GM12864 (cell line): ENCODE data around the gene EDN1.

Experiments used
- DNase-seq: peaks from one replicate; pipeline ENCODE4 v3.0.0-alpha.2; 2011; ENCODE audit warnings: low read depth
- H3K4me3 ChIP-seq: 2 replicates; pipeline ENCODE4 v1.5.1; 2011; ENCODE audit warnings: mild to moderate bottlenecking, low read depth, low read length, control low read depth
- TF ChIP-seq, protein P1 (sequence below): IDR thresholded peaks from 2 replicates; pipeline ENCODE4 v1.5.1; 2011; ENCODE audit warnings: low read depth, mild to moderate bottlenecking, moderate library complexity, low read length, control low read depth, inconsistent platforms; ENCODE audit errors: missing control alignments

Gene EDN1

DNA sequence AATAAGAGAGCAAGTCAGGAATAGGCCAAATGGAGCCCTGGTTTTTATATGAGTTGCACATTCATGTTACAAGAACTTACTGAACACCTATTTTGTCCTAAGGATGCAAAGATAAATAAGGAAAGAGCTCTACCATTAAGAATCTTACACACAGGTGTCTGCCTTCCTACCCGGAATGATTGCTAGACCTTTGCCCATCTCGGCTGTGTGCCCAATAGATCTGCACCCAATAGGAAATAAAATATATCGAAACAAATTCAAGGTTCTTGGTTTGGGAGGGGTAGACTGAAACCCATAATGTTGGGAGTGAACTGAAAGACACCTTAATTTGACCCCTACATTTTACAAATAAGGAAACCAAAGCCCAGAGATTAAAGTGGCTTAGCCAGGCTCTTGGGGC, 48.9 kb downstream of the EDN1 start:
- H3K4me3 ChIP-seq, result no peak overlapping the region
- TF ChIP-seq, protein P1, sequence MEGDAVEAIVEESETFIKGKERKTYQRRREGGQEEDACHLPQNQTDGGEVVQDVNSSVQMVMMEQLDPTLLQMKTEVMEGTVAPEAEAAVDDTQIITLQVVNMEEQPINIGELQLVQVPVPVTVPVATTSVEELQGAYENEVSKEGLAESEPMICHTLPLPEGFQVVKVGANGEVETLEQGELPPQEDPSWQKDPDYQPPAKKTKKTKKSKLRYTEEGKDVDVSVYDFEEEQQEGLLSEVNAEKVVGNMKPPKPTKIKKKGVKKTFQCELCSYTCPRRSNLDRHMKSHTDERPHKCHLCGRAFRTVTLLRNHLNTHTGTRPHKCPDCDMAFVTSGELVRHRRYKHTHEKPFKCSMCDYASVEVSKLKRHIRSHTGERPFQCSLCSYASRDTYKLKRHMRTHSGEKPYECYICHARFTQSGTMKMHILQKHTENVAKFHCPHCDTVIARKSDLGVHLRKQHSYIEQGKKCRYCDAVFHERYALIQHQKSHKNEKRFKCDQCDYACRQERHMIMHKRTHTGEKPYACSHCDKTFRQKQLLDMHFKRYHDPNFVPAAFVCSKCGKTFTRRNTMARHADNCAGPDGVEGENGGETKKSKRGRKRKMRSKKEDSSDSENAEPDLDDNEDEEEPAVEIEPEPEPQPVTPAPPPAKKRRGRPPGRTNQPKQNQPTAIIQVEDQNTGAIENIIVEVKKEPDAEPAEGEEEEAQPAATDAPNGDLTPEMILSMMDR, result no peak
- DNase-seq, result no peak

- H3K4me3 ChIP-seq, result no peak overlapping the region
- TF ChIP-seq, protein P1, result no peak
- DNase-seq, result no peak
Observed at GRCh38 chr6:12339808-12340487, 49.8 kb downstream of the EDN1 start.

GRCh38 chr6:12340488-12340818, 50.3 kb downstream of the EDN1 start:
- no peak overlapping the region for H3K4me3 ChIP-seq
- TF ChIP-seq, protein P1, result no peak
- DNase-seq, result no peak

DNA sequence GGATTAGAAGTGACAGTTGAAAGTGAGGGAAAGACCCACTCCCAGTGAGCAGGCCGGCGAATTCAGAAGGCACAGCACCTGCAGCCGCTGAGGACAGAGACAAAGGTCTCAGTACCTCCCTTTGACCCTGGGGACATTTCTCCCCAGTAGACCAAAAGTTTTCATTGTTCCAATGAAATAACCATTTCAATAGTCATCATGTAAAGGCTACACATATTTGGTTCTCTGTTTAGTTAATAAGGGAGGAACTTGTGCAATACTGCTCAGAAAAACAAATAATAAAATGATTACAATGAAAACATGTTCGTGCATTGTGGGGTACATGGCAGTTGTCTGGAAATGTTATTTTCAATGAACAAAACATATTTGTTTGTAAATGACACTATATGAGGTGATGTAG, 52.5 kb downstream of the EDN1 start:
- H3K4me3 ChIP-seq, result no peak overlapping the region
- DNase-seq, result no peak
- TF ChIP-seq, protein P1, result no peak

DNA sequence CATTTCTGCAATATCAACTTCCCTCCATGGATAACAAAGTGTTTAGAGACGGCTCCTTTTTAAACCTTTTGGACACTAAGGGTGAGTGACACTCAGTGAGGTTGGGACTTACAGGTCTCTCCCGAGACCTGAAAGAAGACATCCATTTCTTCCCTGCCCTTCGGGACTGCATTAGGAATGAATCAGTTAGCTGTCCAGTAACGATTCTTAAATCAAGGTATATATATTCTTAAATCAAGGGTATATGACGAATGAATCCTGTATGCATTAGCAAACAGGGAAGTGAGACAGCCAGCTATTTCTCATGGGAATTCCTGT, 52.9 kb downstream of the EDN1 start:
- no peak for DNase-seq
- no peak overlapping the region for H3K4me3 ChIP-seq
- TF ChIP-seq, protein P1, result no peak

DNA sequence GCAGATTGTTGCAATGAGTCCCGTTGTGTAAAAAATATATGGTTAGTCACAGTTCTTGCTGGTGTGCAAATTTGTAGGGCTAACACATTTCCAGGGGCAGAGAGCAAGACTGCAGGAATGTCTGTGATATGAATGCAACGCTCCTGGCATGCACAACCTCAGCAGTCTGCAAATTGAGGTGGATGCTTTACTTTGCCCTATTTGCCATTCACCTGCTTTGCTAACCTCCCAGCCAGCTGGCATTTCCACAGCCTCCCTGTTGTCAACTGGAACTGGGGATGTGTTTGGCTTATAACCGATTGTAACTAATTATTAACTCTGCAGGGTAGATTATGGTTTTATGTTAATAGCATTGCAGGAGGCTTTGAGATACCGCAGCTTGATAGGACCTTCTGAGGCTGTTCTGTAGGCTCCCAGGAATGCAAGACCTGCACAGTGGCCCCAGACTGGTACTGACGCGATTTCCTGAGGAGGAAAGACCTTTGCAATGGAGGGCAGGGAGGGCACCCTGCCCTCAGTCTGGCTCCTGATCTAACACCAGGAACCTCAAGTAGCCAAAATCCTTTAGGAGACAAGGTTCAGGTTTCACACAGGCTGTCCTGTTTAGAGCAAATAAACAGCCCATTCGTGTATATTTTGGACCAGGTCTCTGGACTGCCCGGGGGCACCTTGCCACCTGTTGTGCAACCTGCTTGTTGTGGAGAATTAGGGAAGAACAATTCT, 53.4 kb downstream of the EDN1 start:
- H3K4me3 ChIP-seq, result no peak overlapping the region
- no peak for DNase-seq
- TF ChIP-seq, protein P1, result no peak

DNA sequence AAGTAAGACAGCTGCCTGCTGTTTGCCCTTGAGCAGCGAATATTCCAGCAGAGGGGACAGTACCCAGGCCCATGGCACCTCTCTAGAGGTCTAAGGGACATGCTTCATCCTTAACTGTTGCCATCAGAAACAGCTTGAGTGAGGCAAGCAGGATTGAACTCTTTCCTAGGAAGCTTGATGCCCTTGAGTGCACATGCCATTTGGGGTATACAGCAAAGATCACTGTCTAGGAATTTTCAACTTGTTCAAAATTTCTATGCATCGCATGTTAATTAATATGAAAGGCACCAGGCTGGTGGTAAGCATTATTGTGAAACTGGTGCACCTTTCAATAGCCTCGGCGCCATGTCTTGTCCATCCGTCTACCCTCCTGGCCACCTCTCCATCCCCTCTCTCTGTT, 54.1 kb downstream of the EDN1 start:
- H3K4me3 ChIP-seq, result no peak overlapping the region
- TF ChIP-seq, protein P1, result no peak
- DNase-seq, result no peak
